Upper lobe of left lung (tissue), 6 donors: ENCODE measurements around the gene KCNIP3. TPM values are rescaled to one million over a fixed set of nuclear protein-coding genes. Genes with fewer than 3 reads are reported as not detected.

ENCODE experiments used
- ATAC-seq, 2 donors: fragments of 200-7000 bp; cut with Tn5 transposase; one replicate each; pipeline ENCODE4 v1.9.1; 2022; ENCODE audit warnings: mild to moderate bottlenecking in 2 of 2, moderate library complexity in 2 of 2; ENCODE audit not compliant: low FRiP score in 2 of 2
- DNase-seq, 2 donors: peaks; one replicate each; pipeline ENCODE4 v3.0.0-alpha.2; 2019 to 2020
- H3K27ac ChIP-seq, 4 donors: fragments of 200-600 bp; sonication (generic); one replicate each; pipeline ENCODE4 v1.5.1; 2016 to 2019
- H3K27me3 ChIP-seq, 4 donors: fragments of 200-600 bp; sonication (generic); one replicate each; pipeline ENCODE4 v1.5.1; 2017 to 2019
- H3K36me3 ChIP-seq, 4 donors: fragments of 200-600 bp; sonication (generic); one replicate each; pipeline ENCODE4 v1.5.1; 2016 to 2019
- H3K4me1 ChIP-seq, 4 donors: fragments of 200-600 bp; sonication (generic); one replicate each; pipeline ENCODE4 v1.5.1; 2018 to 2019
- H3K4me3 ChIP-seq, 4 donors: fragments of 200-600 bp; sonication (generic); one replicate each; pipeline ENCODE4 v1.5.1; 2017 to 2019; ENCODE audit warnings: mild to moderate bottlenecking in 2 of 4, moderate library complexity in 1 of 4
- H3K9me3 ChIP-seq, 4 donors: fragments of 200-600 bp; sonication (generic); one replicate each; pipeline ENCODE4 v1.5.1; 2018 to 2019
- EP300 ChIP-seq, 4 donors: sonication (generic); formaldehyde crosslinking; IDR thresholded peaks; one replicate each; pipeline ENCODE4 v1.5.1; 2017; ENCODE audit warnings: antibody characterized with exemption in 4 of 4, control low read depth in 2 of 4
- POLR2A ChIP-seq, 4 donors: fragments of 450-650 bp; IDR thresholded peaks; one replicate each; pipeline ENCODE4 v1.5.1; 2016 to 2017; ENCODE audit warnings: antibody characterized with exemption in 4 of 4, mild to moderate bottlenecking in 2 of 4
- POLR2AphosphoS5 ChIP-seq, 2 donors: sonication (generic); formaldehyde crosslinking; IDR thresholded peaks; one replicate each; pipeline ENCODE4 v1.5.1; 2017; ENCODE audit warnings: antibody characterized with exemption in 2 of 2
- WGBS, 2 donors: methylation state at CpG; one replicate each; pipeline ENCODE4 v1.1.5; 2017 to 2018; 5-methylcytosine and 5-hydroxymethylcytosine counted together
- total RNA-seq, 6 donors: library from RNA; depleted of rRNA in 4 of 6; stranded (reverse); fragments of >200 nt in 4 of 6; gene quantifications; one replicate each; pipeline versions ENCODE4 v1.1.0 to v1.2.1, GENCODE V29; 2016 to 2021
- TF ChIP-seq, protein P1 (sequence below), 6 experiments: fragments of 450-650 bp in 4 of 6; fragments of 200-600 bp in 2 of 6; sonication (generic) in 2 of 6; IDR thresholded peaks; one replicate each; pipeline ENCODE4 v1.5.1; 2016 to 2019; ENCODE audit warnings: antibody characterized with exemption in 6 of 6
- donor health status: DM: no; HTN: no; CAD: no; lungs with moderate emphysema.
- donor health status: DM: no; HTN: yes; CAD: no; lungs with severe emphysema.

Gene KCNIP3
- total RNA-seq, 6 donors from 2014 or later: 1.0 to 5.9 (median 2.5) TPM

DNA sequence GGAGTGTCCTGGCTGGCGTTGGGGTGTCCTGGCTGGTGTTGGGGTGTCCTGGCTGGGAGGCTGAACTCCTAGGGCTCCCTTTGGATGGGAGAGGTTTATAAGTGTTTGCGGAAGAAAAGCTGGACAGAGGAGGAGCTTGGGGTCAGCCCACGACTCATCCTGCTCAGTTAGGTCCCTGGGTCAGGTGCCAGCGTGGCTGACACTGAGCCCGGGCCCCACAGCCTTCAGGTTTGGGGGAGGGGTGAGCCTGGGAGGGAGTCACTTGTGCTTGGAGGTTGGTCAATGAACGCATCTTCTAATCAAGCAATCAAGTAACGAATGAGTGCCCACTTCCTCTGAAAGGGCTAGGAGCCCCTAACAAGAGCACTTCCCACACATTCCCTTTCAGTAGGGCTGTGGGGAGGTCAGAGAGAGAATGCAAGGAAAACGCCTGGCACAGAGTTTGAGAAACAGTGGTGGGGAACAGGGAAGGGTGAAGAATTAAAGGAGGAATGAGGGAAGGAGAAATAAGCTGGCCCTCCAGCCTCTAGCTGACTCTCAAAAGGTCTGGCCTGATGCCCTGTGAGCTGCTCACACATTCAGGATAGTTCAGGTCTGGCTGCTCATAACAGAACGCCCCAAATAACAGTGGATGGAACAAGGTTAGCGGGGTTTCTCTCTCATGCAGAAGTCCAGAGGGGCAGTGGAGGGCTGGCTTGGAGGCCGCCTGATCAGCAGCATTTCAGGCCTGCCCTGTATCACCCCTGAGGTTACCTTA lies 670 bp downstream of the KCNIP3 start:
- 44 to 60% methylated on average over 9 to 11 of the region's 11 CpGs for WGBS, 2 donors
- H3K9me3 ChIP-seq: no peaks in the 10 kb centered on the region
- no peaks in the 10 kb centered on the region for H3K36me3 ChIP-seq
- TF ChIP-seq POLR2A (IDR thresholded peaks at IDR 0.05) (no peak), EP300 (IDR thresholded peaks at IDR 0.05) (no peak), POLR2AphosphoS5 (IDR thresholded peaks at IDR 0.05) (no peak)
- TF ChIP-seq, protein P1, sequence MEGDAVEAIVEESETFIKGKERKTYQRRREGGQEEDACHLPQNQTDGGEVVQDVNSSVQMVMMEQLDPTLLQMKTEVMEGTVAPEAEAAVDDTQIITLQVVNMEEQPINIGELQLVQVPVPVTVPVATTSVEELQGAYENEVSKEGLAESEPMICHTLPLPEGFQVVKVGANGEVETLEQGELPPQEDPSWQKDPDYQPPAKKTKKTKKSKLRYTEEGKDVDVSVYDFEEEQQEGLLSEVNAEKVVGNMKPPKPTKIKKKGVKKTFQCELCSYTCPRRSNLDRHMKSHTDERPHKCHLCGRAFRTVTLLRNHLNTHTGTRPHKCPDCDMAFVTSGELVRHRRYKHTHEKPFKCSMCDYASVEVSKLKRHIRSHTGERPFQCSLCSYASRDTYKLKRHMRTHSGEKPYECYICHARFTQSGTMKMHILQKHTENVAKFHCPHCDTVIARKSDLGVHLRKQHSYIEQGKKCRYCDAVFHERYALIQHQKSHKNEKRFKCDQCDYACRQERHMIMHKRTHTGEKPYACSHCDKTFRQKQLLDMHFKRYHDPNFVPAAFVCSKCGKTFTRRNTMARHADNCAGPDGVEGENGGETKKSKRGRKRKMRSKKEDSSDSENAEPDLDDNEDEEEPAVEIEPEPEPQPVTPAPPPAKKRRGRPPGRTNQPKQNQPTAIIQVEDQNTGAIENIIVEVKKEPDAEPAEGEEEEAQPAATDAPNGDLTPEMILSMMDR (IDR thresholded peaks at IDR 0.05): no peak
- H3K4me3 ChIP-seq: no peak overlapping the region
- H3K27me3 ChIP-seq: no peaks in the 10 kb centered on the region
- DNase-seq (peak in 1 of 2 donors; percentile 18), ATAC-seq (no peak)
- no peak overlapping the region for H3K27ac ChIP-seq
- peaks cover 0 to 15% (median 2%) of the 10 kb centered on the region in 4 donors for H3K4me1 ChIP-seq

DNA sequence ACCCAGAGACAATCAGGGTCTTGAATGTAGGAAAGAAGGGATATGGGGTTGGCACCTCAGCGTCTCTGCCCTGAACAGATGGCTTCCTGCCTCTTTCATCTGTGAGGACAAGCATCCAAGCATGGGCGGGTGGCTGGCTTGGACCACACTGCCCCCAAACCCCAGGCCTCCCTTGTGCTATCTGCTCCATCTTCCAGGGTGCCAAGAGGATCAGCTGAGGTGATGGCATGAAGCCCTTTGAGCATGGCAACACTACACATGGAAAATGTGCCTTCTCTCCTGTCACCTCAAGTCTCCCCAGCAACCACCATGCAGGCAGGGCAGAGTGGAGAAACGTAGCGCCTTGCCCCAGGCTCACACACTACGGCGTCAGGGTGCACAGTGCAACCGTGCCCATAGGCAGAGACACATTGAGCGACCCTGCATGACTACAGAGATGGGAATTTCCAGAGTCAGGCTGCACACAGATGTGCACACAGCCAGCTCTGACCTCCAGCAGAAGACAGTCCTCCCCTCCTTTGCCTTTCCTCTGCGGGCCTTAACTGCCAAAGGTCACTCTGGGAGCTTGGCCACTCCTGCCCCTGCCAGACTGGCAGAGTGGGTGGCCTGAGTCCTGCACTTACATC lies 1.5 kb downstream of the KCNIP3 start:
- Histone ChIP-seq H3K27ac (no peak overlapping the region), H3K9me3 (no peaks in the 10 kb centered on the region), H3K4me3 (no peak overlapping the region), H3K27me3 (no peaks in the 10 kb centered on the region), H3K4me1 (peaks cover 0 to 15% (median 2%) of the 10 kb centered on the region in 4 donors), H3K36me3 (no peaks in the 10 kb centered on the region)
- TF ChIP-seq POLR2A (IDR thresholded peaks at IDR 0.05) (no peak), EP300 (IDR thresholded peaks at IDR 0.05) (no peak)
- TF ChIP-seq, protein P1 (IDR thresholded peaks at IDR 0.05): no peak
- ATAC-seq (no peak), DNase-seq (no peak)
- 84 to 90% methylated on average over 8 to 9 of the region's 9 CpGs for WGBS, 2 donors

DNA sequence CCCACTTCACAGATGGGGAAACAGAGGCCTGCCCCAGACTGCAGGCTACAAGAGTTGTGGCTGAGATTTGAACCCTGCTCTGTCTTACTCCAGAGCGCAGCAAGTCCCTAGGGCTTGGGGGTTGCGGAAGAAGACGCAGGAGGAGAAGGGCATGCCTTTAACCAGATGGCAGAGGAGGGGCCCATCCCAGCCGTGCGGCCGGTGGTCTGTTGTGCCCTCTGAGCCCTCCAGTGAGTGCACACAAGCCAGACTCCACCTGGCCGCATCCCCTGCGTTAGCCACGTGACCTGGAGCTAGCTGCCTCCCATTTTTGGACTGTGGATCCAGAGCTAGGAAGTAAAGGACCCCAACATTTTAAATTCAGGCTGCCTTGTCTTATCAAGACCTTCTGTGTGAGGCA lies 2.8 kb downstream of the KCNIP3 start:
- ATAC-seq: no peak
- Histone ChIP-seq H3K36me3 (no peaks in the 10 kb centered on the region), H3K4me1 (peaks cover 0 to 18% (median 4%) of the 10 kb centered on the region in 4 donors), H3K9me3 (no peaks in the 10 kb centered on the region), H3K27me3 (no peaks in the 10 kb centered on the region), H3K27ac (no peak overlapping the region), H3K4me3 (no peak overlapping the region)
- peak in 1 of 2 donors; percentile 54 for DNase-seq
- WGBS, 2 donors: 65 to 90% methylated on average over 9 of the region's 9 CpGs
- TF ChIP-seq POLR2A (IDR thresholded peaks at IDR 0.05) (no peak), POLR2AphosphoS5 (IDR thresholded peaks at IDR 0.05) (no peak), EP300 (IDR thresholded peaks at IDR 0.05) (no peak)
- TF ChIP-seq, protein P1 (IDR thresholded peaks at IDR 0.05): no peak

- no peak overlapping the region for H3K27ac ChIP-seq
- peaks cover 0 to 23% (median 7%) of the 10 kb centered on the region in 4 donors for H3K4me1 ChIP-seq
- DNase-seq (peak; percentile 46 to 53), ATAC-seq (no peak)
- 18 to 38% methylated on average over 5 to 11 of the region's 11 CpGs for WGBS, 2 donors
- no peaks in the 10 kb centered on the region for H3K36me3 ChIP-seq
- TF ChIP-seq, protein P1 (IDR thresholded peaks at IDR 0.05): no peak
- TF ChIP-seq EP300 (IDR thresholded peaks at IDR 0.05) (no peak), POLR2A (IDR thresholded peaks at IDR 0.05) (no peak), POLR2AphosphoS5 (IDR thresholded peaks at IDR 0.05) (no peak)
- H3K27me3 ChIP-seq: no peaks in the 10 kb centered on the region
- no peaks in the 10 kb centered on the region for H3K9me3 ChIP-seq
- no peak overlapping the region for H3K4me3 ChIP-seq
Measured at GRCh38 chr2:95300450-95300849, 3.3 kb downstream of the KCNIP3 start.
